ENCODE measurements around the gene C11orf54. TPM values are rescaled to one million over a fixed set of nuclear protein-coding genes. Genes with fewer than 3 reads are reported as not detected.
A peak's percentile ranks its signal among the peaks of the same experiment; 100 is the strongest.

The C11orf54 gene
- total RNA-seq, 1 experiment from 2014 or later: 18.0 TPM

GRCh38 chr11:93712678-93713077 lies 28.8 kb upstream of the C11orf54 start:
- Mint-ChIP-seq H3K4me1 (peaks cover 16 to 20% of the 10 kb centered on the region in 2 experiments), H3K27me3 (ENCODE audit: low read depth) (no peaks in the 10 kb centered on the region)

More at GRCh38 chr11:93712678-93713077, 28.8 kb upstream of the C11orf54 start:
- Histone ChIP-seq H4K8ac (replicated peaks; ENCODE audit: insufficient read length, low read depth, low read length) (no peak overlapping the region), H3K4ac (ENCODE audit: low read depth, low read length) (no peak overlapping the region), H2BK120ac (ENCODE audit: low read depth, low read length, poor library complexity, severe bottlenecking) (no peak overlapping the region), H3K27ac (ENCODE audit: insufficient read length, low read depth, low read length) (no peak overlapping the region), H3K79me1 (ENCODE audit: insufficient read depth, low read depth, low read length, poor library complexity, severe bottlenecking) (no peaks in the 10 kb centered on the region), H4K20me1 (ENCODE audit: control insufficient read depth, insufficient read depth, insufficient read length) (no peaks in the 10 kb centered on the region), H2BK15ac (ENCODE audit: low read depth, low read length) (no peak overlapping the region), H4K5ac (ENCODE audit: insufficient read length, low read depth, low read length) (no peak overlapping the region), H2BK12ac (ENCODE audit: insufficient read length, low read depth, low read length) (no peak overlapping the region), H2BK20ac (ENCODE audit: low read depth, low read length, poor library complexity, severe bottlenecking) (no peak overlapping the region), H2BK5ac (ENCODE audit: insufficient read length, low read length) (no peak overlapping the region), H2AK5ac (ENCODE audit: insufficient read length, low read length) (no peak overlapping the region), H3K18ac (ENCODE audit: insufficient read length, low read depth, low read length) (no peak overlapping the region), H3T11ph (ENCODE audit: low read length) (no peak overlapping the region), H3K23me2 (ENCODE audit: insufficient read length, low read depth, low read length, poor library complexity, severe bottlenecking) (no peaks in the 10 kb centered on the region), H2AFZ (ENCODE audit: low read length) (no peak overlapping the region), H3K9ac (ENCODE audit: extremely low read depth, insufficient read length, low read length) (no peak overlapping the region), H3K27me3 (ENCODE audit: insufficient read depth, low read length) (no peaks in the 10 kb centered on the region), H3K23ac (ENCODE audit: insufficient read length, low read depth, low read length) (no peak overlapping the region), H4K91ac (ENCODE audit: insufficient read length, low read depth, low read length) (no peak overlapping the region), H3K4me2 (ENCODE audit: insufficient read depth, insufficient read length, low read length) (no peak overlapping the region), H3K9me3 (ENCODE audit: control insufficient read depth, low read depth, low read length) (no peaks in the 10 kb centered on the region), H3K14ac (ENCODE audit: insufficient read depth, low read length) (no peak overlapping the region), H3K4me1 (ENCODE audit: insufficient read depth, low read length) (no peaks in the 10 kb centered on the region), H3K56ac (ENCODE audit: insufficient read length, low read depth, low read length) (no peak overlapping the region), H3K79me2 (ENCODE audit: insufficient read depth, low read length) (no peaks in the 10 kb centered on the region)
- Mint-ChIP-seq H3K9me3 (peaks cover 21 to 22% of the 10 kb centered on the region in 2 experiments; a peak in 4 of 5 replicates), H3K4me3 (no peak overlapping the region), H3K36me3 (ENCODE audit: insufficient read depth in 1 of 3, low read depth in 3 of 3) (peaks cover 53 to 86% (median 80%) of the 10 kb centered on the region in 3 experiments), H3K27ac (0 out of 7 replicates have a peak overlapping the region, but pooled peaks of 1 of the 3 experiments have one; percentile 15)
- DNase-seq: no peak
- TF ChIP-seq, protein P1, sequence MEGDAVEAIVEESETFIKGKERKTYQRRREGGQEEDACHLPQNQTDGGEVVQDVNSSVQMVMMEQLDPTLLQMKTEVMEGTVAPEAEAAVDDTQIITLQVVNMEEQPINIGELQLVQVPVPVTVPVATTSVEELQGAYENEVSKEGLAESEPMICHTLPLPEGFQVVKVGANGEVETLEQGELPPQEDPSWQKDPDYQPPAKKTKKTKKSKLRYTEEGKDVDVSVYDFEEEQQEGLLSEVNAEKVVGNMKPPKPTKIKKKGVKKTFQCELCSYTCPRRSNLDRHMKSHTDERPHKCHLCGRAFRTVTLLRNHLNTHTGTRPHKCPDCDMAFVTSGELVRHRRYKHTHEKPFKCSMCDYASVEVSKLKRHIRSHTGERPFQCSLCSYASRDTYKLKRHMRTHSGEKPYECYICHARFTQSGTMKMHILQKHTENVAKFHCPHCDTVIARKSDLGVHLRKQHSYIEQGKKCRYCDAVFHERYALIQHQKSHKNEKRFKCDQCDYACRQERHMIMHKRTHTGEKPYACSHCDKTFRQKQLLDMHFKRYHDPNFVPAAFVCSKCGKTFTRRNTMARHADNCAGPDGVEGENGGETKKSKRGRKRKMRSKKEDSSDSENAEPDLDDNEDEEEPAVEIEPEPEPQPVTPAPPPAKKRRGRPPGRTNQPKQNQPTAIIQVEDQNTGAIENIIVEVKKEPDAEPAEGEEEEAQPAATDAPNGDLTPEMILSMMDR (conservative IDR thresholded peaks at IDR 0.05): no peak
